Activated CD4-positive, alpha-beta T cell treated with anti-CD3 and anti-CD28 coated beads for 36 hours (primary cell): ENCODE measurements around the gene COA8. TPM values are rescaled to one million over a fixed set of nuclear protein-coding genes. Genes with fewer than 3 reads are reported as not detected.

Experiments used
- ATAC-seq: fragments of 200-7000 bp; cut with Tn5 transposase; one replicate; pipeline ENCODE4 v1.10.0; 2021; ENCODE audit warnings: mild to moderate bottlenecking, moderate library complexity
- CTCF ChIA-PET: fragments of 350-600 bp; sonication (Branson Sonifier 250); formaldehyde crosslinking; loops from one replicate; lab custom pipeline; 2021; ENCODE audit warnings: antibody characterized with exemption; lab: Charles Lee
- POLR2A ChIA-PET: fragments of 350-600 bp; sonication (Branson Sonifier 250); formaldehyde crosslinking; loops from one replicate; lab custom pipeline; 2021; ENCODE audit warnings: antibody characterized with exemption, inconsistent platforms; lab: Charles Lee
- DNase-seq: peaks from one replicate; pipeline ENCODE4 v3.0.0-alpha.2; 2020
- H3K27ac Mint-ChIP-seq: one replicate; pipeline ENCODE4 v1.8.0; 2021; ENCODE audit warnings: mixed read lengths
- H3K27me3 Mint-ChIP-seq: one replicate; pipeline ENCODE4 v1.8.0; 2021; ENCODE audit warnings: mixed read lengths
- H3K36me3 Mint-ChIP-seq: one replicate; pipeline ENCODE4 v1.8.0; 2021; ENCODE audit warnings: low read depth, mixed read lengths
- H3K4me1 Mint-ChIP-seq: one replicate; pipeline ENCODE4 v1.8.0; 2021; ENCODE audit warnings: mixed read lengths
- H3K4me3 Mint-ChIP-seq: one replicate; pipeline ENCODE4 v1.8.0; 2021; ENCODE audit warnings: mild to moderate bottlenecking, moderate library complexity, mixed read lengths
- H3K9me3 Mint-ChIP-seq: one replicate; pipeline ENCODE4 v1.8.0; 2021; ENCODE audit warnings: low read depth, mixed read lengths
- intact Hi-C, 2 experiments: fragments of 100-400 bp; cut with DNase I in 1 of 2; cut with micrococcal nuclease in 1 of 2; formaldehyde crosslinking; loops; one replicate each; pipeline versions ENCODE4 v1.14.2 to v1.15.1; 2022 to 2024; cut with DNase I, micrococcal nuclease
- total RNA-seq, 2 experiments: library from RNA; stranded (reverse); gene quantifications; one replicate each; pipeline ENCODE4 v1.2.3, GENCODE V29; 2021

Gene COA8
- total RNA-seq, result 10 to 100 TPM; 39.6 to 41.7 TPM

- peak; percentile 78 for ATAC-seq
- no peaks in the 10 kb centered on the region for H3K9me3 Mint-ChIP-seq
- H3K36me3 Mint-ChIP-seq, result peaks cover 28% of the 10 kb centered on the region
- POLR2A ChIA-PET, result interaction anchor here (0.7 to 1.1 kb wide), 3 partner anchors 35 to 227 kb away, joined by 3 to 7 read pairs (median 5); no protein-coding TSS in a partner anchor
- intact Hi-C loops, result loop anchor here (1.0 to 2.0 kb wide), 9 partner anchors 33 to 970 kb away; partner anchors contain the start of genes KLC1 (in 2 of the 2), TRMT61A (in 2 of the 2), EIF5 (in 1 of the 2) and MARK3 (in 1 of the 2)
- no peaks in the 10 kb centered on the region for H3K27me3 Mint-ChIP-seq
- peak within 1 kb of the TSS; percentile 94 for H3K4me3 Mint-ChIP-seq
- CTCF ChIA-PET, result interaction anchor here (1.5 to 1.9 kb wide), 3 partner anchors 9 to 34 kb away, joined by 4 to 9 read pairs (median 7); partner anchors contain the start of gene TRMT61A
- peak; percentile 93 for DNase-seq
- peaks cover 61% of the 10 kb centered on the region for H3K4me1 Mint-ChIP-seq
- H3K27ac Mint-ChIP-seq, result peak within 1 kb of the TSS; percentile 91
Measured at GRCh38 chr14:103562429-103563225, at the start of gene COA8, which contains the start of gene BAG5. TSS of gene COA8 (plus strand) at chr14:103562960. CDS start at chr14:103563002, 42 bp downstream. TSS of gene BAG5 (minus strand) at chr14:103562657. CDS start at chr14:103561164, 1,493 bp downstream.

GRCh38 chr14:103514596-103515421 is 48.0 kb upstream of the COA8 start:
- ChIA-PET POLR2A (interaction anchor here (0.7 kb wide), 1 partner anchor 173 kb away, joined by 4 read pairs; no protein-coding TSS in a partner anchor), CTCF (interaction anchor here (0.6 kb wide), 1 partner anchor 14 kb away, joined by 3 read pairs; no protein-coding TSS in a partner anchor)
- DNase-seq (no peak), ATAC-seq (no peak)
- H3K4me3 Mint-ChIP-seq, result no peak overlapping the region
- intact Hi-C loops, result no loop called here
- H3K4me1 Mint-ChIP-seq, result peaks cover 8% of the 10 kb centered on the region
- H3K9me3 Mint-ChIP-seq, result no peaks in the 10 kb centered on the region
- H3K27ac Mint-ChIP-seq, result no peak overlapping the region
- peaks cover 4% of the 10 kb centered on the region for H3K27me3 Mint-ChIP-seq
- H3K36me3 Mint-ChIP-seq, result peaks cover 6% of the 10 kb centered on the region

GRCh38 chr14:103516426-103517173 is 46.2 kb upstream of the COA8 start:
- ChIA-PET CTCF (interaction anchor here (0.6 to 0.8 kb wide), 2 partner anchors 15 to 968 kb away, joined by 3 read pairs; no protein-coding TSS in a partner anchor), POLR2A (no interaction called here)
- peaks cover 10% of the 10 kb centered on the region for H3K4me1 Mint-ChIP-seq
- peaks cover 4% of the 10 kb centered on the region for H3K27me3 Mint-ChIP-seq
- no peak overlapping the region for H3K4me3 Mint-ChIP-seq
- intact Hi-C loops, result no loop called here
- DNase-seq (no peak), ATAC-seq (no peak)
- H3K9me3 Mint-ChIP-seq, result no peaks in the 10 kb centered on the region
- H3K27ac Mint-ChIP-seq, result no peak overlapping the region
- H3K36me3 Mint-ChIP-seq, result peaks cover 4% of the 10 kb centered on the region

- DNase-seq, result no peak
- H3K4me3 Mint-ChIP-seq, result no peak overlapping the region
- intact Hi-C loops, result no loop called here
- no peak overlapping the region for H3K27ac Mint-ChIP-seq
- no peaks in the 10 kb centered on the region for H3K9me3 Mint-ChIP-seq
- H3K36me3 Mint-ChIP-seq, result peaks cover 4% of the 10 kb centered on the region
- ChIA-PET POLR2A (no interaction called here), CTCF (no interaction called here)
- H3K4me1 Mint-ChIP-seq, result peaks cover 10% of the 10 kb centered on the region
- H3K27me3 Mint-ChIP-seq, result peaks cover 4% of the 10 kb centered on the region
- ATAC-seq, result no peak
Measured at GRCh38 chr14:103517174-103517566, 45.6 kb upstream of the COA8 start.

- ChIA-PET POLR2A (no interaction called here), CTCF (interaction anchor here (0.9 to 2.2 kb wide), 13 partner anchors 8 to 59 kb away, joined by 3 to 21 read pairs (median 5); partner anchors contain the start of gene TRMT61A)
- Mint-ChIP-seq H3K27me3 (peaks cover 6% of the 10 kb centered on the region), H3K4me3 (no peak overlapping the region), H3K9me3 (no peaks in the 10 kb centered on the region), H3K36me3 (no peaks in the 10 kb centered on the region), H3K27ac (no peak overlapping the region), H3K4me1 (peaks cover 10% of the 10 kb centered on the region)
- intact Hi-C loops, result loop anchor here (1.0 kb wide), 1 partner anchor 28 kb away; no protein-coding TSS in a partner anchor
- ATAC-seq (no peak), DNase-seq (no peak)
Measured at GRCh38 chr14:103517721-103518421, 44.9 kb upstream of the COA8 start.

- ATAC-seq, result peak; percentile 45
- no peak overlapping the region for H3K4me3 Mint-ChIP-seq
- CTCF ChIA-PET, result interaction anchor here (0.7 to 2.2 kb wide), 19 partner anchors 9 to 215 kb away, joined by 3 to 21 read pairs (median 3); partner anchors contain the start of genes KLC1 and TRMT61A
- POLR2A ChIA-PET, result no interaction called here
- H3K27me3 Mint-ChIP-seq, result peaks cover 7% of the 10 kb centered on the region
- H3K27ac Mint-ChIP-seq, result no peak overlapping the region
- peak; percentile 76 for DNase-seq
- intact Hi-C loops, result loop anchor here (1.0 kb wide), 1 partner anchor 28 kb away; no protein-coding TSS in a partner anchor
- H3K36me3 Mint-ChIP-seq, result no peaks in the 10 kb centered on the region
- peaks cover 10% of the 10 kb centered on the region for H3K4me1 Mint-ChIP-seq
- H3K9me3 Mint-ChIP-seq, result no peaks in the 10 kb centered on the region
Measured at GRCh38 chr14:103518422-103519042, 44.2 kb upstream of the COA8 start.

- CTCF ChIA-PET, result interaction anchor here (0.7 to 2.2 kb wide), 18 partner anchors 9 to 214 kb away, joined by 3 to 21 read pairs (median 4); partner anchors contain the start of genes KLC1 and TRMT61A
Measured at GRCh38 chr14:103519043-103519836, 43.5 kb upstream of the COA8 start.

GRCh38 chr14:103519837-103520212 is 42.9 kb upstream of the COA8 start:
- no peaks in the 10 kb centered on the region for H3K36me3 Mint-ChIP-seq
- intact Hi-C loops, result loop anchor here in 1 of 2 experiments (2.0 to 10.0 kb wide), 2 partner anchors 401 to 445 kb away; a partner anchor contains a TSS
- POLR2A ChIA-PET, result no interaction called here
- CTCF ChIA-PET, result interaction anchor here (1.3 to 2.2 kb wide), 3 partner anchors 17 to 38 kb away, joined by 3 to 21 read pairs (median 10); no protein-coding TSS in a partner anchor
- ATAC-seq (no peak), DNase-seq (no peak)
- H3K4me3 Mint-ChIP-seq, result peak overlapping the region; percentile 10
- no peaks in the 10 kb centered on the region for H3K9me3 Mint-ChIP-seq
- peaks cover 12% of the 10 kb centered on the region for H3K27me3 Mint-ChIP-seq
- H3K27ac Mint-ChIP-seq, result no peak overlapping the region
- H3K4me1 Mint-ChIP-seq, result peaks cover 10% of the 10 kb centered on the region

More at GRCh38 chr14:103519043-103519836, 43.5 kb upstream of the COA8 start:
- H3K27ac Mint-ChIP-seq, result no peak overlapping the region
- POLR2A ChIA-PET, result no interaction called here
- H3K9me3 Mint-ChIP-seq, result no peaks in the 10 kb centered on the region
- DNase-seq (no peak), ATAC-seq (no peak)
- H3K27me3 Mint-ChIP-seq, result peaks cover 12% of the 10 kb centered on the region
- intact Hi-C loops, result no loop called here
- no peaks in the 10 kb centered on the region for H3K36me3 Mint-ChIP-seq
- peak overlapping the region; percentile 10 for H3K4me3 Mint-ChIP-seq
- H3K4me1 Mint-ChIP-seq, result peaks cover 10% of the 10 kb centered on the region

- Mint-ChIP-seq H3K9me3 (no peaks in the 10 kb centered on the region), H3K4me3 (peak overlapping the region; percentile 39), H3K36me3 (no peaks in the 10 kb centered on the region), H3K4me1 (peaks cover 10% of the 10 kb centered on the region), H3K27ac (no peak overlapping the region), H3K27me3 (peaks cover 12% of the 10 kb centered on the region)
- intact Hi-C loops, result loop anchor here in 1 of 2 experiments (2.0 to 10.0 kb wide), 2 partner anchors 401 to 445 kb away; a partner anchor contains a TSS
- ATAC-seq (no peak), DNase-seq (no peak)
- ChIA-PET CTCF (interaction anchor here (0.6 to 2.2 kb wide), 6 partner anchors 9 to 416 kb away, joined by 3 to 10 read pairs (median 3); partner anchors contain the start of gene TRMT61A), POLR2A (interaction anchor here (1.0 kb wide), 1 partner anchor 9 kb away, joined by 3 read pairs; the partner anchor contains the start of gene TRMT61A)
Measured at GRCh38 chr14:103520269-103520656, 42.5 kb upstream of the COA8 start.
